Body of pancreas (tissue), 4 donors: ENCODE measurements around the gene ODAD4.

Source experiments
- CTCF ChIP-seq, 7 experiments: fragments of 450-650 bp in 4 of 7; fragments of 200-600 bp in 3 of 7; sonication (generic) in 3 of 7; IDR thresholded peaks; one replicate each; pipeline ENCODE4 v1.5.1; 2016 to 2019; ENCODE audit warnings: antibody characterized with exemption in 7 of 7
- POLR2A ChIP-seq, 3 donors: fragments of 450-650 bp; IDR thresholded peaks; one replicate each; pipeline ENCODE4 v1.6.1; 2016; ENCODE audit warnings: antibody characterized with exemption in 3 of 3, mild to moderate bottlenecking in 2 of 3

- no peak for TF ChIP-seq CTCF (IDR thresholded peaks at IDR 0.05)
- TF ChIP-seq POLR2A (IDR thresholded peaks at IDR 0.05) = no peak
Measured at GRCh38 chr17:41971721-41972523, 41.5 kb downstream of the ODAD4 start.
